ENCODE results near the gene SEPTIN14. TPM values are rescaled to one million over a fixed set of nuclear protein-coding genes. Genes with fewer than 3 reads are reported as not detected.
"Not testable (repeated sequence)": the region's sequence is repeated elsewhere in the genome, so short reads cannot be mapped to it uniquely, and the experiment has no call there.

Gene SEPTIN14
- total RNA-seq, 1 donor, result not detected

DNA sequence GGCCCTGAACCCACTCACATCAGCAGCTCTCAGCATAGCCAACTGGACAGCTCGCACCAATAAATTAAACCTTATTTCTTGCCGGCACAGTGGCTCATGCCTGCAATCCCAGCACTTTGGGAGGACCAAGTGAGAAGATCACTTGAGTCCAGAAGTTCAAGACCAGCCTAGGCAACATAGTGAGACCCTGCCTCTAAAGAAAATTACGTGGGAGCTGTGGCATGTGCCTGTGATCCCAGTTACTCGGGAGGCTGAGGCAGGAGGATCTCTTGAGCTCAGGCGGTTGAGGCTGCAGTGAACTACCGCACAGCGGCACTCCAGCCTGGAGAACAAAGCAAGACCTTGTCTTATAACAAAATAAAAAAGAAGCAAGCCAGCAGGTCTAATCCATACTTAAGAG, 75.7 kb downstream of the SEPTIN14 start:
- no peak for DNase-seq (ENCODE audit: low read depth in 2 of 3, low spot score in 2 of 3)

DNA sequence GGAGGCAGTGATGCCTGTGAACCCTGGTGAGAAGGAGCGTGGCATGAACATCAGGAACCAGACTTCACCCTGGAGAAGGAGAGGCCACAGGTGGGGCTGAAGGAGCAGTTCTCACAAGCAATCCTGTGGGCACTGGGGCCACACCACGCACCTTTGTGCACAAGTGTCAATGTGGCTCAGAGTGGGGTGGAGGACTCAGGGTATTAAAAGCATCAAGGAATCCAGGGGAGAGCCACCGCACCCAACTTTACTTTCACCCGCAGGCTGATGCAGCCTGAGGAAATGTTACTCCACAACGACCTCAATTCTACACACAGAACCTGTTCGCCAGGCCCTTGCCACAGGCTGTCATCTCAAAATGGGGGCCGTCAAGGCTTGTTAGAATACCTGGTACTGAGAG, 77.1 kb downstream of the SEPTIN14 start:
- DNase-seq (ENCODE audit: low read depth in 2 of 3, low spot score in 2 of 3), result not testable (repeated sequence)

DNA sequence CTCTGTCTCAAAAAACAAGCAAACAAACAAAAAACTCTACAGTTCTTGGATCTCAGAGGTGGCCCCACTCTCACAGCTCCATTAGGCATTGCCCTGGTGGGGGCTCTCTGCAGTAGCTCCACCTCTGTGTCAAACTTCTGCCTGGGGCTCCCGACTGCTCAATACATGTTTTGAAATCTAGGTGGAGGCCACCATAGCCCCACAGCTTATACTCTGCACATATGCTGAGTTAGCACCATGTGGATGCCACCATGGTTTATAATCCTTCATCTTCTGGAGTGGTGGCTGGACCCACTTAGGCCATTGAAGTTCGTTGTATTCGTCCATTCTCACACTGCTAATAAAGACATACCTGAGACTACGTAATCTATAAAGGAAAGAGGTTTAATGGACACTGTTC, 78.4 kb downstream of the SEPTIN14 start:
- no peak for DNase-seq (ENCODE audit: low read depth in 2 of 3, low spot score in 2 of 3)

DNA sequence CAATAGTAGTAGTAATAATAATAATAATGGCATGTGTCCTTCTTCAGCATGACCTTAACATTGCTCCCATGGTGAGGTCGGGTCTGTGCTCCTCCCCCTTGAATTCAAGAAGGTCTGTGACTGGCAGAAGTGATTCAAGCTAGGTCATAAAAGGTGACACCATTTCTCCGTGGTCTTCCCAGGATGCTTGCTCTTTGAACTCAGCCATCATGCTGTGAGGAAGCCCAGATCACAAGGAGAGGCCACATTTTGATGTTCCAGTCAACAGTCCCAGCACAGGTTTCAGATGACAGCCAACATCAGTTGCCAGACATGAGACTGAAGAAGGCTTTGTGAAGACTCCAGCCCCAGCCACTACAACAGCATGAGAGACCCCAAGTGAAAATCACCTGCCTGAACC, 83.9 kb downstream of the SEPTIN14 start:
- DNase-seq (ENCODE audit: low read depth in 2 of 3, low spot score in 2 of 3), result no peak

DNA sequence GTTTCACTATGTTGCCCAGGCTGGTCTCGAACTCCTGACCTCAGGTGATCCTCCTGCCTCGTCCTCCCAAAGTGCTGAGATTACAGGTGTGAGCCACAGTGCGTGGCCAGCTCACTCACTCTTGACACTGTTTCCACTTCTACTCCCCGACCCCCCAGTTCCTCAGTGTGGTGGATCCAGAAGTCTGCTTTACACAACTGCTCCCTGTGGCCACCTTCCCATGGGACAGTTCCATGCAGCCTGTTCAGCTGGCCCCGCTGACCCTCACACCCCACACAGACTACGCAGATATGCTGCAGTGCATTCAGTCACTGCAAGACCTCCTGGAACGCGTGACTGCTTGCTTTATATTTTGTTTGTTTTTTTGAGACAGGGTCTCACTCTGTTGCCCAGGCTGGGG, 86.4 kb downstream of the SEPTIN14 start:
- DNase-seq (ENCODE audit: low read depth in 2 of 3, low spot score in 2 of 3), result no peak

DNA sequence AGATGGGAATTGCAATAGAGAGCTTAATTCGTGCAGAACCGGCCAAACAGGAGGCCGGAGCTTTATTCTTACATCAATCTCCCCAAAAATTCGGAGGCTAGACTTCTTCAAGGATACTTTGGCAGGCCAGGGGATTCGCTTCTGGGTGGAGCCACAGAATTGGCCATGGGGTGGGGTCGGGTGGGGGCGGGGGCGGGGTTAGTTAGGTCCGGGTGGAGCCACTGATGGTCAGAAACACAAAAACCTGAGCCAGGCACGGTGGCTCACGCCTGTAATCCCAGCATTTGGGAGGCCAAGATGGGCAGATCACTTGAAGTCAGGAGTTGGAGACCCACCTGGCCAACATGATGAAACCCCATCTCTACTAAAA, 87.5 kb downstream of the SEPTIN14 start:
- DNase-seq (ENCODE audit: low read depth in 2 of 3, low spot score in 2 of 3), result no peak

DNA sequence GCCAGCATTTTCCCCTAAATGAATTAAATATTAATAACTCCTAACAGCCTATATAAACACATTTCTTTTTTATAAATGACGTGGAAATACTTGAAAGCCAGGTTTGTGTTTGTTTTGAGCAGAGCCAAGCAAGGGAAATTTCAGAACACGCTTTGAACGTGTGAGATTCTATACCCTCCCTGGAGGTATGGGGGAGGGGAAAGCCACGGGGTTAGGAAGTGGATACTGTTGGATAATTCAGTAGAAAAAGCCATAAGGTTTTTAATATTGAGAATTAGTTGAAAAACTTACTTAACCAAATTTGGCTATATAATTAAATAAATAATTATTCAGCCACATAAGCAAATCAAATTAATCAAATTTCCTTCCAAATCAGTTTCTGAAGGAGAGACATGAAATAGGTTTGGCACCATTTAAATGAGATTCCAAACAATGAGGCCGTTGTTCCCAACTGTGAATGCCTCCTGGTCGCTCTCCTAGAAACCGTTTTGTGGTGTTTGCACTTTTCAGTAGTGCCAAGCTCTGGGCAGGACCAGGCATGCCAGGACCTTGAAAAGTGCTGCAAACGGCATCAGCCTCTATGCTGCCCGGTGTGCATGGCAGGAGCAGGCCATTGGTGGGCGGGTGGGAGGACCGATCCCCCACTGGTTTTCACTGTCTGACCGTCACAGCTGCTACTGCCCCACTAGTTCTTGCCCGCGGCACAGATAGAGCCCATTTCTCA, 88.1 kb downstream of the SEPTIN14 start:
- DNase-seq (ENCODE audit: low read depth in 2 of 3, low spot score in 2 of 3), result no peak

DNA sequence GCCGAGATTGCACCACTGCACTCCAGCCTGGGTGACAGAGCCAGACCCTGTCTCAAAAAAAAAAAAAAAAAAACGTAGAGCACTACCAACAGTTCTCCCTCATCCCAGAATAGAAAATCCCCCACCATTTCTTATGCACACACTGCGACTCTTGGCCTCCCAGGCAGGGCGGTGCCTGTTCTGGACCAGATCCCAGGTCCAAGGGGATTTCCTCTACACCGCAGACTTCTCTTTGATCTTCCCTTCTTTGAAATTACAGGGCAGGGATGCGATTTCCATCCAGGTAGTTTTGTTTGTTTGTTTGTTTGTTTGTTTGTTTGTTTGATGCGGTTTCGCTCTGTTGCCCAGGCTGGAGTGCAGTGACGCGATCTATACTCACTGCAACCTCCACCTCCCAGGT, 91.8 kb downstream of the SEPTIN14 start:
- DNase-seq (ENCODE audit: low read depth in 2 of 3, low spot score in 2 of 3), result no peak

DNA sequence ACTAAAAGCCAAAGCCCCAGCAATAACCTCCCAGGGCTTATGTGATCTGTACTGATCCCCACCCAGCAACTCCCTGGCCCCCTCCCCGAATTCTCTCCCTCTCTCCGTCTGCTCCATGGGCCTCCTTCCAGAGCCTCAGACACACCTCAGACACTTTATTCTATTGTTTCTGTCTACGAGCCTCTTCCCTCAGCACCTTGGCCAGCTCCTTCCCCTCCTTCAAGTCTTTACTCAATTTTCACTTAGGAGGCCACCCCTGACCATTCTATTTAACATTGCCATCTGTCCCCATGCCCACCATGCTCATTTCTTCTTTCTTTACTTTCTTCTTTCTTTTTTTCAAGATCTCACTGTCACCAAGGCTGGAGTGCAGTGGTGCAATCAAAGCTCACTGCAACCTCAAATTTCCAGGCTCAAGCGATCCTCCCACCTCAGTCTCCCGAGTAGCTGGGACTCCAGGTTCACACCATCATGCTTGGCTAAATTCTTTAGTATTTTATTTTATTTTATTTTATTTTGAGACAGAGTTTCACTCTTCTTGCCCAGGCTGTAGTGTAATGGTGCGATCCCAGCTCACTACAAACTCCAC, 109.2 kb downstream of the SEPTIN14 start:
- not testable (repeated sequence) for DNase-seq (ENCODE audit: low read depth in 2 of 3, low spot score in 2 of 3)

DNA sequence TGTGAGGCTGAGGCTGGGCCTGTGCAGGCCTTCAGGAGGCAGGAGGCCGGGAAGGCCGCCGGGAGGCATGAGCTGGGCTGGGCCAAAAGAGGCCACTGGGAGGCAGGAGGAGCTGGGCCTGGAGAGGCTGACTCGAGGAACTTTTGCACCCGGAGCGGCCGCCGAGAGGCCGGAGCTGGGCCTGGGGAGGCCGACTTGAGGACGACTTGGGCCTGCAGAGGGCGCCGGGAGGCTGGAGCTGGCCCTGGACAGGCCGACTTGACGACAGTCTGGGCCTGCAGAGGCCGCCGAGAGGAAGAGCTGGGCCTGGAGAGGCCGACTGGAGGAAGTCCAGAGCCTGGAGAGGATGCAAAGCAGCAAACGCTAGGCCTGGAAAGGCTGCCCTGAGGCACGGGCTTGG, 117.8 kb downstream of the SEPTIN14 start:
- DNase-seq (ENCODE audit: low read depth in 2 of 3, low spot score in 2 of 3), result not testable (repeated sequence)

Small RNA genes within 50 kb of the gene (small RNA-seq; reads per million reads assigned to genes)
- gene AC092647.1 (not detected), gene AC092647.2 (not detected), gene RNU6-1126P (not detected)

Other genes starting within 250 kb of the SEPTIN14 start
- gene ZNF713, start 24.7 kb upstream of the SEPTIN14 start, total RNA-seq, result 3.2 TPM
- gene MRPS17, start 89.1 kb upstream of the SEPTIN14 start, total RNA-seq, result 11.8 TPM
- gene NIPSNAP2, start 101.8 kb upstream of the SEPTIN14 start, total RNA-seq, result 21.3 TPM
- gene PSPH, start 188.7 kb upstream of the SEPTIN14 start, total RNA-seq, result 21.0 TPM
- 81.9 TPM for gene CCT6A, start 189.0 kb upstream of the SEPTIN14 start, total RNA-seq
- 135 TPM for gene SUMF2, start 201.5 kb upstream of the SEPTIN14 start, total RNA-seq
- 1.1 TPM for gene PHKG1, start 230.2 kb upstream of the SEPTIN14 start, total RNA-seq
- 442 TPM for gene CHCHD2, start 243.7 kb upstream of the SEPTIN14 start, total RNA-seq

All from hematopoietic multipotent progenitor cell (in vitro differentiated cells).